GM21737 (cell line): ENCODE measurements around the gene KSR1.

Experiments used
- ATAC-seq: cut with Tn5 transposase; IDR thresholded peaks from one replicate; pipeline ENCODE4 v1.9.1; 2021; ENCODE audit warnings: mild to moderate bottlenecking, moderate library complexity; ENCODE audit not compliant: unreplicated experiment

KSR1 gene

GRCh38 chr17:27603421-27603770, 147.1 kb downstream of the KSR1 start:
- no peak for ATAC-seq

- no peak for ATAC-seq
Observed at GRCh38 chr17:27603880-27604794, 147.9 kb downstream of the KSR1 start.

DNA sequence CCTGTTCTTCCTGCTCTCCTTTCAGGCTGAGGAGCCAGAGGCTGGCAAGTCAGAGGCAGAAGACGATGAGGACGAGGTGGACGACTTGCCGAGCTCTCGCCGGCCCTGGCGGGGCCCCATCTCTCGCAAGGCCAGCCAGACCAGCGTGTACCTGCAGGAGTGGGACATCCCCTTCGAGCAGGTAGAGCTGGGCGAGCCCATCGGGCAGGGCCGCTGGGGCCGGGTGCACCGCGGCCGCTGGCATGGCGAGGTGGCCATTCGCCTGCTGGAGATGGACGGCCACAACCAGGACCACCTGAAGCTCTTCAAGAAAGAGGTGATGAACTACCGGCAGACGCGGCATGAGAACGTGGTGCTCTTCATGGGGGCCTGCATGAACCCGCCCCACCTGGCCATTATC, 149.2 kb downstream of the KSR1 start:
- ATAC-seq = no peak

GRCh38 chr17:27607521-27608091, 151.4 kb downstream of the KSR1 start:
- ATAC-seq = no peak

- no peak for ATAC-seq
Observed at GRCh38 chr17:27608328-27609230, 152.3 kb downstream of the KSR1 start.

DNA sequence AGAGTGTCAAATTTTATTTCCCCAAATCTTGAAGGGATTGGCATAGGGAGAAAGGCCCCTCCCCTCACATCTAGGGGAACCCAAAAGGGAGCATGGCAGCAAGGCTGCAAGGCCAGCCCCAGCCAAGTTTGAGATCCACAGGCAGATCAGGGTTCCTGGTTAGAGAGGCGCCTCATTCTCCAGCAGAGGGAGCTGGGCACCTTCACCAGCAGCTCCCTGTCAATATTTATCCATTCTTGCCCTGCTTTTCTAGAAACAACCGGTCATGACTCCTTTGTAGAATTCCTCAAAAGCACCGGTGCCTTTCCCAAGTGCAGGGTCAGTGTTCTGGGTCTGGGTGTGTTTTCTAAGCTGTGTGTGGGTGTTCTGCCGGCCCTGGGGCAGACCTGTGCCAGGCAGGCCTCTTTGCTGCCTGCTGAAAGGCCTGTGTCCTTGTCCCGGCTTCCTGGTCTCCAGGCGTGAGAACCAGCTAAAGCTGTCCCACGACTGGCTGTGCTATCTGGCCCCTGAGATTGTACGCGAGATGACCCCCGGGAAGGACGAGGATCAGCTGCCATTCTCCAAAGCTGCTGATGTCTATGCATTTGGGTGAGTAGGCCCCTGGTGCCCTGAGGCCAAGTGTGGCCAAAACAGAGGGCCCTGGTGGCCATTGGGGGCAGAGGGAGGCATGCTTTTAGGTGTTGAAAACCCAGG, 153.5 kb downstream of the KSR1 start:
- ATAC-seq = no peak

GRCh38 chr17:27610304-27610677, 154.0 kb downstream of the KSR1 start:
- no peak for ATAC-seq

- ATAC-seq = no peak
Observed at GRCh38 chr17:27612160-27612770, 156.0 kb downstream of the KSR1 start.

DNA sequence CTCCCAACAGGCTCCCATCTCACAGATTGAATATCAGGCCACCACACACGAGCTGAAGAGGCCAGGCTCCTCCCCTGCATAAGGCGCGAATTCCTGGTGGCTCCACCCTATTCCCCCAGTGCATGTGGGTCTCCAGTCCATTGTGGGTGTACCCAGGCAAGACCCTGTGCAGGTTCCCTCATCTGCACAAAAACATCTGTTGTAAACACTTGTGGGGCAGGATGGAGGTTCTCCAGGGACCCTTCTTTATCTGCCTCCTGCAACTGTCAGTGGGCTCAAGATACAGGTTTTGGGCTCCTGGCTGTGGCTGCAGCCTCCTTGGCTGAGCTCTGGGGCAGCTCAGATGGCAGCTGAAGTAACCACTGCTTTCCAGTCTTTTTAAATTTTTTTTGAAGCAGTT, 157.2 kb downstream of the KSR1 start:
- ATAC-seq = no peak

DNA sequence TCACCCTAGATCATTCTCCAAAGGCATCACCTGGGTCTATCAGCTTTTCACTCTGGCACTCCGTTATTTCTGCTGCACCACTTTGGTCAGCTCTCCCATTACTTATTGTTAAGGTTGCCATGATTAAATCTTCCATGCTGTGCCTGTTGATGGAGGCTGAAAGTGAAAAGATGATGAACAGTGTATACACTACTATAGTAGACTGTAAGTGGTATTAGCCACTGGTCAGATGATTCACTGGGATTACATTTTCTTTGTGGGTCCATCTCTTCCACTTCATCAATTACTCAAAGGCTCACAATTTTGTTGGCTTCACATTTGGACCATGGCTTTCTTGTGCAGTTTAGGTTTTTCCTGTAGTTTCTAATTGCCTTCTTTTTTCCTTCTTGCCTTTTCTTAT, 158.9 kb downstream of the KSR1 start:
- no peak for ATAC-seq

DNA sequence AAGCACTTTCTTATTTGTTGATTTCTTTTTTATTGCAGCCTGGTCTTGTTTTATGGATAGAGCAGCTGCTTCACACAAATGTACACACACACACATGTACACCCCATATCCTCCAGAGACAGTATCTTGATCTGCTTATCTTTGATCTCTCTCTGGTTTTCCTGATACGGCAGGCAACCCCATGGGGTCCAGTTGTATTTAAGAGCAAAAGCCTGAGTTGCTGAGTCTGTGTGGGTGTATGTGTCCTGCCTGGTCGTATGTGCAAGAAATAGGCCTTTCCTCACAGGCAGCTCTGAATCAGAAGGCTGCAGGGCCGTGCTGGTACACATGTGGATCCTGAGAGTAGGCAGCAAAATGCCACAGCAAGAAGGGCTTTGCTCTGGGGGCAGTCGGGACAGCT, 160.2 kb downstream of the KSR1 start:
- no peak for ATAC-seq

DNA sequence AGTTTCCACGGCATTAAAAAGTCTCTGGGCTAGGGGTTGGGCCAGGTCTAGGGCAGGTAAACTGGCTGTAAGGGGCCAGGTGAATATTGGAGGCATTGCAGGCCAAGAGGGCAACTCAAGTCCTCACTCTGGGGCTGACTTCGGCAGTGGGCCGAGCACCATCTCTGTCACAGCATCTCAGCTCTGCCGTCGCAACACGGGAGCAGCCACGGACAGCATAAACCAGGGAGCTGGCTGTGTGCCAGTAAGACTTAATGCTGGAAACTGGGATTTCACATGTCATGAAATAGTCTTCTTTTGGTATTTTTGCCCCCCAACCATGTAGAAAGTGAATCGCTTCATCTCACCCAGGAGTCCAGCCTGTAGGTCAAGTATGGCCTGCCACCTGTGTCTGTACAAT, 162.2 kb downstream of the KSR1 start:
- ATAC-seq = no peak

DNA sequence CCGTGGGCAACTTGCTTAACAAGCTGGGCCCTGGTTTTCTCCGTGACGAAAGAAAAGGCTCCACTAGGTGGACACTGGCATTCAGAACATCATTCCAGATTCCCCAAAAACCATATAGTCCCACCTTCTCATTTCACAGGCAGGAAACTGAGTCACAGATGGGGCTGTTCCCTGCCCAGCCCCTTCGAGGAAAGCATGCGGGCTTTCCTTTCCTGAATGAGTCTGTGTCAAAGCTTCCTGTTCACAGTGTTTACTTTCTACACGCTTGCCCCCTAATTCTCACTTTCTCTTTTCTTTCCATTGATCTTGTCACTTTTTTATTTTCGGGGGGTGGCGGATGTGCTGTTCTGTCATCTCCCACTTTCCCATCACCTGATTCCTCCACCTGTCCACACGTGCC, 164.5 kb downstream of the KSR1 start:
- no peak for ATAC-seq

DNA sequence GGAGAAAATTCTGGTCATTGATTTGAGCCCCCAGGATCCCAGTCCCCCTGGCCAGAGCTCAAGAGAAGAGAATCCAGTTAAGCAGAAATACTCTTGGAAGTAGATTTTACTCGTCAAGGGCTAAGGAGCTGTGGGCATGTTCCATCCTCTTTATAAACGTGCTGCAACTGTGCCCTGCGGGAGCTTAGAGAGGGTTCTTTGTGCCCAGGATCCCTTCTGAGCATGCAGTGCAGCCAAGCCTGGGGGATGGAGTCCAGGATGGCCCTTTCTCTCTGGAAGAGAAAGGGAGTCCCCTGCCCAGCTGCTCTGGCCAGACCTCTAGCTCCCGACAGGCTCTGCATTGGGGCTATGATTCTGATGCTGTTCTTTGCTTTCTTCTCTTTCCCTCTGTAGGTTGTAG, 165.3 kb downstream of the KSR1 start:
- ATAC-seq = no peak

- no peak for ATAC-seq
Observed at GRCh38 chr17:27621942-27622559, 165.8 kb downstream of the KSR1 start.

DNA sequence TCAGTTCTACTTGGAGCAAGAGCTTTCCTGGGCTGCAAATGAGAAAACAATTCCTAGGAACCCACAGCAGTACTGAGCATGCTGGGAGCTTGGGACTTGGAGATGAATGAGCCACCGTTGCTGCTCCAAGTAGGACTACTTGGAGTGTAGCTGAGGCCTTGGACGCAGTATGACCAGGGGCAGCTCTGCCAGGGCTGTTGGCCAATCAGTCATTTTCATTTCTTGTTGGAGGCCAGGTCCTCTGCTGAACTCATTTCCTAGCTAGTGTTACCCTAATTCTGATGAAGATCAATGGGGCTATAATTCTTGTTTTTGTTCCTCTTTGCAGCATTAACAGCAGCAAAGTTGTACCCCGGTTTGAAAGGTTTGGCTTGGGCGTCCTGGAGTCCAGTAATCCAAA, 166.7 kb downstream of the KSR1 start:
- no peak for ATAC-seq

GRCh38 chr17:27623614-27624013, 167.4 kb downstream of the KSR1 start:
- no peak for ATAC-seq

GRCh38 chr17:27624539-27624938, 168.3 kb downstream of the KSR1 start:
- ATAC-seq = no peak

GRCh38 chr17:27625856-27626255, 169.6 kb downstream of the KSR1 start:
- no peak for ATAC-seq

DNA sequence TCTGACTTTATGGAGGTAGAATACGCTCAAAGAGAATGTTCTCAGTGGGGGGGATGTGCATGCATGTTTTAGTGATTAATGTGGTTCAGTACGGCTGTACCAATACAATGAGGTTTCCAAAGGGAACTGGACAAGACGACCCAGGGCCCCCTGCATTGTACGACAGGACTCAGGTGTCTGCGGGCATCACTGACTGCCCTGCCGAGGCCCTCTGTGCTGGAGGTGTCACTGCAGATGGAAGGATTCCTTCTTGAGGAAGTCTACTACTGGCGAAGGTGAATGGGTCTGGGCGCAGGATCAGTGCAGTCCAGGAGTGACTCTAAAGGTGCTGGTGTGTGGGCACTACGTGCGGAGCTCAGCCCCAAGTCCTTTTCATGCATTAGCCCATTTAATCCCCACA, 171.3 kb downstream of the KSR1 start:
- ATAC-seq = no peak
